ENCODE results near the gene MTMR2. TPM values are rescaled to one million over a fixed set of nuclear protein-coding genes. Genes with fewer than 3 reads are reported as not detected.

The MTMR2 gene
- total and polyA plus RNA-seq, 2 experiments from 2014 or later: 26.6 to 52.6 TPM

DNA sequence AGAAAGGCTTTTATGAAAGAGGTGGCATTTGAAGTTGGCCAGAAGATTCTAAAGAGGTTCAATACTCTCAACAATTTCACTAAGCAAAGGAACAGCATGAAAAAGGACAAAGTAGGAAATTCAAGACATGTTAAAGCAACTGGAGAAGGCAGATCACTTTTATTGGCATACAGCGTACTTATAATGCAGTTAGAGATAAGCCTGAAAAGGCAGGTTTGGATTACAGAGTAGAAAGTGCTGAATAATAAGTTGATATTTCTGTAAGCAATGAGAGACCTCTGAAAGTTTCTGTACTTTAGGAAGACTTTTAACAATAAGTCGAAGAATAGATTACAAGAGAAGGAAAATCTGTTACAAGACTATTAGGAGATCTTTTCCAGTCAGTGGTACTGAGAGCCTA, 25.1 kb downstream of the MTMR2 start:
- DNase-seq (ENCODE audit: low spot score): no peak
- Histone ChIP-seq H3K36me3 (ENCODE audit: insufficient read depth) (no peaks in the 10 kb centered on the region), H4K20me1 (replicated peaks; ENCODE audit: insufficient read depth) (peaks cover 13% of the 10 kb centered on the region)

DNA sequence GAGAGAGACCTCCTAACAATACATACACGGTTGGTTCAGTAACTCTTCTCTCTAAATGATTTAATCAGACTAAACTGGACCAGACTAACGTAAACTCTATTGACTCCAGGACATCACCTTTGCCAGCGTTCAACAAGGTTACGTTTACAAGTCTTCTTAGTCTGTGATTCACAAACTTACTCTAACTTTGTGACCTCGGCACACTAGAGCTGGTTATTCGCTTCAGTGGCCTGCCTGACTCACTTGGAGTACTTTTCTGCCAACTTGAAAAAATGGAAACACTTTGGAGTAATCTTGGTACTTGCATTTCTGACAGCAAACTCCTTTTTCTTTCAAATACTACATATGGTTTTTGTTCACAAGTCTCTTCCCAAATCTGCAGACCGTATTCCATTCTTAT, 26.2 kb downstream of the MTMR2 start:
- H3K27ac Mint-ChIP-seq: no peak overlapping the region
- Histone ChIP-seq H3K4me2 (no peak overlapping the region), H4K20me1 (replicated peaks; ENCODE audit: insufficient read depth) (peaks cover 13% of the 10 kb centered on the region), H3K27ac (ENCODE audit: low read depth) (no peak overlapping the region), H3K27me3 (ENCODE audit: insufficient read depth) (no peaks in the 10 kb centered on the region), H3F3A (replicated peaks; ENCODE audit: low read depth) (no peaks in the 10 kb centered on the region), H3K36me3 (ENCODE audit: insufficient read depth) (no peaks in the 10 kb centered on the region), H3K4me3 (no peak overlapping the region), H2AFZ (no peak overlapping the region), H3K79me2 (replicated peaks; ENCODE audit: insufficient read depth) (peaks cover 60% of the 10 kb centered on the region), H3K9me2 (ENCODE audit: insufficient read depth) (no peaks in the 10 kb centered on the region), H3K4me1 (ENCODE audit: insufficient read depth) (peaks cover 15% of the 10 kb centered on the region)
- no peak for TF ChIP-seq EZH2phosphoT487 (IDR thresholded peaks at IDR 0.05; ENCODE audit: unreplicated experiment)
- no peak for TF ChIP-seq EZH2 (IDR thresholded peaks at IDR 0.05; ENCODE audit: low read depth, unreplicated experiment)
- TF ChIP-seq, protein P1, sequence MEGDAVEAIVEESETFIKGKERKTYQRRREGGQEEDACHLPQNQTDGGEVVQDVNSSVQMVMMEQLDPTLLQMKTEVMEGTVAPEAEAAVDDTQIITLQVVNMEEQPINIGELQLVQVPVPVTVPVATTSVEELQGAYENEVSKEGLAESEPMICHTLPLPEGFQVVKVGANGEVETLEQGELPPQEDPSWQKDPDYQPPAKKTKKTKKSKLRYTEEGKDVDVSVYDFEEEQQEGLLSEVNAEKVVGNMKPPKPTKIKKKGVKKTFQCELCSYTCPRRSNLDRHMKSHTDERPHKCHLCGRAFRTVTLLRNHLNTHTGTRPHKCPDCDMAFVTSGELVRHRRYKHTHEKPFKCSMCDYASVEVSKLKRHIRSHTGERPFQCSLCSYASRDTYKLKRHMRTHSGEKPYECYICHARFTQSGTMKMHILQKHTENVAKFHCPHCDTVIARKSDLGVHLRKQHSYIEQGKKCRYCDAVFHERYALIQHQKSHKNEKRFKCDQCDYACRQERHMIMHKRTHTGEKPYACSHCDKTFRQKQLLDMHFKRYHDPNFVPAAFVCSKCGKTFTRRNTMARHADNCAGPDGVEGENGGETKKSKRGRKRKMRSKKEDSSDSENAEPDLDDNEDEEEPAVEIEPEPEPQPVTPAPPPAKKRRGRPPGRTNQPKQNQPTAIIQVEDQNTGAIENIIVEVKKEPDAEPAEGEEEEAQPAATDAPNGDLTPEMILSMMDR (conservative IDR thresholded peaks at IDR 0.05; ENCODE audit: low read depth in 2 of 2): no peak
- TF ChIP-seq POLR2AphosphoS5 (IDR thresholded peaks at IDR 0.05; ENCODE audit: low read depth): no peak
- no peaks in the 10 kb centered on the region for H3K9me3 Mint-ChIP-seq
- ATAC-seq: no peak
- peaks cover 8% of the 10 kb centered on the region; the same call in 2 of the 3 replicates for H3K4me1 Mint-ChIP-seq
- H3K27me3 Mint-ChIP-seq (ENCODE audit: insufficient read depth, low read depth, poor library complexity): no peaks in the 10 kb centered on the region
- H3K4me3 Mint-ChIP-seq: no peak overlapping the region
- H3K36me3 Mint-ChIP-seq (ENCODE audit: low read depth): no peaks in the 10 kb centered on the region
- no peak for DNase-seq (ENCODE audit: low spot score)

More for the DNA sequence above, 25.1 kb downstream of the MTMR2 start:
- Histone ChIP-seq H3K4me3 (no peak overlapping the region), H3K4me2 (no peak overlapping the region), H3K79me2 (replicated peaks; ENCODE audit: insufficient read depth) (peaks cover 70% of the 10 kb centered on the region), H3K27me3 (ENCODE audit: insufficient read depth) (no peaks in the 10 kb centered on the region), H3F3A (replicated peaks; ENCODE audit: low read depth) (no peaks in the 10 kb centered on the region), H2AFZ (no peak overlapping the region), H3K27ac (ENCODE audit: low read depth) (no peak overlapping the region), H3K4me1 (ENCODE audit: insufficient read depth) (peaks cover 26% of the 10 kb centered on the region), H3K9me2 (ENCODE audit: insufficient read depth) (no peaks in the 10 kb centered on the region)
- Mint-ChIP-seq H3K9me3 (no peaks in the 10 kb centered on the region), H3K27ac (no peak overlapping the region), H3K36me3 (ENCODE audit: low read depth) (no peaks in the 10 kb centered on the region), H3K4me3 (no peak overlapping the region), H3K27me3 (ENCODE audit: insufficient read depth, low read depth, poor library complexity) (no peaks in the 10 kb centered on the region), H3K4me1 (peaks cover 8% of the 10 kb centered on the region; the same call in 2 of the 3 replicates)
- no peak for ATAC-seq
- TF ChIP-seq STAT1 (IDR thresholded peaks at IDR 0.05; ENCODE audit: unreplicated experiment) (no peak), NANOG (IDR thresholded peaks at IDR 0.05; ENCODE audit: borderline replicate concordance) (no peak), ZNF331 (CRISPR knock-in tag; IDR thresholded peaks at IDR 0.05; ENCODE audit: low read depth) (no peak), EZH2phosphoT487 (IDR thresholded peaks at IDR 0.05; ENCODE audit: unreplicated experiment) (no peak), ZNF114 (CRISPR knock-in tag; IDR thresholded peaks at IDR 0.05) (no peak), POLR2AphosphoS5 (IDR thresholded peaks at IDR 0.05; ENCODE audit: low read depth) (no peak)

DNA sequence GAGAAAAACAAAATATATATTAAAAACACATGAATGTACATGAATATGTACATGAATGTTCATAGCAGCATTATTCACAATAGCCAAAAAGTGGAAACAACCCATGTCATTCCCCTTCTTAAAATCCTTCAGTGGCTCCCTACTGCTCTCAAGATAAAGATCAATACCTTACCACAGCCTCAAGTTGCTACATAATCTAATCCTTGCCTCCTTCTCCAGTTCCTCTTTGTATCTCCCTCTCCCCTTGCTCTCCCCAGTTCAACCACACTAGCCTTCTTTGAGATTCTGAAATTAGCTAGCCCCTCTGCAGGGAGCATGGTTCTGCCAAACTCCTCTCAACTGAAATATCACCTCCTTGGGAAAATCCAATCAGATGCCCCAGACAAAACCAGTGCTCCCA, 28.1 kb downstream of the MTMR2 start:
- ATAC-seq (peak; percentile 69), DNase-seq (ENCODE audit: low spot score) (no peak)
- peaks cover 8% of the 10 kb centered on the region; the same call in 2 of the 3 replicates for H3K4me1 Mint-ChIP-seq
- Histone ChIP-seq H3F3A (replicated peaks; ENCODE audit: low read depth) (no peaks in the 10 kb centered on the region), H3K27ac (ENCODE audit: low read depth) (no peak overlapping the region), H3K4me3 (no peak overlapping the region), H3K36me3 (ENCODE audit: insufficient read depth) (no peaks in the 10 kb centered on the region), H3K79me2 (replicated peaks; ENCODE audit: insufficient read depth) (peaks cover 51% of the 10 kb centered on the region), H3K9me2 (ENCODE audit: insufficient read depth) (no peaks in the 10 kb centered on the region), H3K4me2 (no peak overlapping the region), H2AFZ (no peak overlapping the region), H3K4me1 (ENCODE audit: insufficient read depth) (peaks cover 3% of the 10 kb centered on the region), H4K20me1 (replicated peaks; ENCODE audit: insufficient read depth) (peaks cover 8% of the 10 kb centered on the region; the same call in 1 of the 2 replicates), H3K27me3 (ENCODE audit: insufficient read depth) (no peaks in the 10 kb centered on the region)
- peak overlapping the region; percentile 71 for H3K27ac Mint-ChIP-seq
- H3K9me3 Mint-ChIP-seq: no peaks in the 10 kb centered on the region
- no peaks in the 10 kb centered on the region for H3K27me3 Mint-ChIP-seq (ENCODE audit: insufficient read depth, low read depth, poor library complexity)
- H3K4me3 Mint-ChIP-seq: no peak overlapping the region
- no peaks in the 10 kb centered on the region for H3K36me3 Mint-ChIP-seq (ENCODE audit: low read depth)
- TF ChIP-seq JUNB (IDR thresholded peaks at IDR 0.05; ENCODE audit: unreplicated experiment) (no peak), POLR2AphosphoS5 (IDR thresholded peaks at IDR 0.05; ENCODE audit: low read depth) (no peak), STAT1 (IDR thresholded peaks at IDR 0.05; ENCODE audit: unreplicated experiment) (no peak), ZNF114 (CRISPR knock-in tag; IDR thresholded peaks at IDR 0.05) (no peak), EZH2 (IDR thresholded peaks at IDR 0.05; ENCODE audit: low read depth, unreplicated experiment) (no peak)

All from GM23338 (cell line).